ENCODE data around the gene EZH1. TPM values are rescaled to one million over a fixed set of nuclear protein-coding genes. Genes with fewer than 3 reads are reported as not detected.

EZH1 gene
- total RNA-seq (2021) (19.8 to 24.1 TPM (median 22.4 TPM) in 3 replicates), Bru-seq, nascent RNA (percentile 59 among the genes with signal in this experiment)
- long read RNA-seq, experiment 1, full-length matches to known transcripts: 12 of 48 reads
- long read RNA-seq, experiment 1, partial matches to known transcripts: 16 of 48 reads
- long read RNA-seq, experiment 1, other reads (novel, unspliced or antisense): 20 of 48 reads
- long read RNA-seq, experiment 2, partial matches to known transcripts: 4 of 9 reads
- long read RNA-seq, experiment 2, other reads (novel, unspliced or antisense): 4 of 9 reads
- long read RNA-seq, experiment 3, partial matches to known transcripts: 4 of 4 reads
- long read RNA-seq, experiment 3, other reads (novel, unspliced or antisense): 0 of 4 reads

DNA sequence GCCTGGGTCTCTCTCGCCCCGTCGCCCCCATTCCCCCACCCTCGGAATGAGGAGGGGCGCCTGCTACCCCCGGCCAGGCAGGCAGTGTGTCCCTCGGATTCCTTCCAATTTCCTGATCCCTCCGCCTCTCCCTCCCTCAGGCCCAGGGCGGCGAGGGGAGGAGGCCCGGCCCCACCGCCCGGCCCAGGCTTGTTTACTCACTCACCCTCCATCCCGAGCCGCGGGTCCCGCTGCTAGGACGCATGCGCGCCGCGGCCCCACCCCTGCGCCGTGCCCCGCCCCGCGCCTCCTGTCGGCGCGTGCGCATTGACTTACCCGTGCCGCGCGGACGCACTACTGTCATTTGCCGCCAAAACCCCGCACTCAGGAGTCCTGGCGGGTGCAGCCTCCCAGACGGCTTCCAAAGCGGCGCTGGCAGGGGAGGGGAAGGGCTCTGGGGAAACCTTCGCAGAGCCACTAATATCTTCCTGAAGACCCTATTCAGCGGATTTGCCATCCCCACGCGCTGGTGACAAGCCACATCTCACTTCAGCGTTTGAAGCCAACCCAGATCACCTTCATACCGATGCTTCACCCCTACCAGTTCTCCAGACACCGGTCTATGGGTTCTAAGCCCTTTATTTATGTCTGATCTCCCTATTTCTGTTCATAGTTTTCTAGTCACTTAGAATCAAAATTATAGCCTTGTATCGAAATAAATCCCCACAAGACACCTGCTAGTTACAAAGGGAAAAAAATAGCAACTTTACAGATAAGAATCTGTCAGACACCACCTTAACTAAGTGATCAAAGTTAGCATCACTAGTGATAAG lies at the start of gene EZH1:
Gene EZH1, minus strand, starts transcription at position 235 of the 812 bp plus-strand sequence. CDS start 16,099 bp downstream, outside the sequence.
- Mint-ChIP-seq H3K4me1 (peaks cover 36% of the 10 kb centered on the region), H3K36me3 (no peaks in the 10 kb centered on the region), H3K9me3 (peaks cover 6% of the 10 kb centered on the region), H3K4me3 (peak within 1 kb of the TSS; percentile 86), H3K27ac (peak within 1 kb of the TSS; percentile 96), H3K27me3 (ENCODE audit: low read depth) (peaks cover 27% of the 10 kb centered on the region)
- DNase-seq (ENCODE audit: low spot score) (peak; percentile 94), ATAC-seq (peak; percentile 93)
- POLR2A ChIA-PET: interaction anchor here (1.8 kb wide), 1 partner anchor 16 kb away, joined by 6 read pairs; the partner anchor contains the start of gene RAMP2
- CTCF ChIA-PET: interaction anchor here (2.7 kb wide), 1 partner anchor 19 kb away, joined by 31 read pairs; no protein-coding TSS in a partner anchor
- TF ChIP-seq ZNF423 (CRISPR knock-in tag; IDR thresholded peaks at IDR 0.05): no peak
- no peak for TF ChIP-seq FOXJ3 (CRISPR knock-in tag; IDR thresholded peaks at IDR 0.05; ENCODE audit: borderline replicate concordance)
- TF ChIP-seq FOXP1 (CRISPR knock-in tag; IDR thresholded peaks at IDR 0.05; ENCODE audit: borderline replicate concordance): peak; percentile 96
- no peak for TF ChIP-seq SOX15 (CRISPR knock-in tag; IDR thresholded peaks at IDR 0.05)
- peak; percentile 96 for TF ChIP-seq NFE2L1 (CRISPR knock-in tag; IDR thresholded peaks at IDR 0.05)
- no peak for TF ChIP-seq PREB (CRISPR knock-in tag; IDR thresholded peaks at IDR 0.05; ENCODE audit: borderline replicate concordance)
- peak; percentile 57; the same call in 1 of the 2 replicates for TF ChIP-seq NR1H2 (CRISPR knock-in tag; IDR thresholded peaks at IDR 0.05)
- TF ChIP-seq PRDM15 (CRISPR knock-in tag; IDR thresholded peaks at IDR 0.05): 0 out of 2 replicates have a peak, but pooled peaks have one; percentile 36
- TF ChIP-seq, protein P1, sequence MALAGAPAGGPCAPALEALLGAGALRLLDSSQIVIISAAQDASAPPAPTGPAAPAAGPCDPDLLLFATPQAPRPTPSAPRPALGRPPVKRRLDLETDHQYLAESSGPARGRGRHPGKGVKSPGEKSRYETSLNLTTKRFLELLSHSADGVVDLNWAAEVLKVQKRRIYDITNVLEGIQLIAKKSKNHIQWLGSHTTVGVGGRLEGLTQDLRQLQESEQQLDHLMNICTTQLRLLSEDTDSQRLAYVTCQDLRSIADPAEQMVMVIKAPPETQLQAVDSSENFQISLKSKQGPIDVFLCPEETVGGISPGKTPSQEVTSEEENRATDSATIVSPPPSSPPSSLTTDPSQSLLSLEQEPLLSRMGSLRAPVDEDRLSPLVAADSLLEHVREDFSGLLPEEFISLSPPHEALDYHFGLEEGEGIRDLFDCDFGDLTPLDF (CRISPR knock-in tag; IDR thresholded peaks at IDR 0.05): peak; percentile 92
- TF ChIP-seq ZNF416 (CRISPR knock-in tag; IDR thresholded peaks at IDR 0.05): no peak
- TF ChIP-seq NFATC4 (CRISPR knock-in tag; IDR thresholded peaks at IDR 0.05): no peak
- TF ChIP-seq NR2C2 (CRISPR knock-in tag; IDR thresholded peaks at IDR 0.05): peak; percentile 53; the same call in 1 of the 2 replicates
- no peak for TF ChIP-seq ATF2 (CRISPR knock-in tag; IDR thresholded peaks at IDR 0.05; ENCODE audit: borderline replicate concordance, low read depth)
- TF ChIP-seq, protein P2, sequence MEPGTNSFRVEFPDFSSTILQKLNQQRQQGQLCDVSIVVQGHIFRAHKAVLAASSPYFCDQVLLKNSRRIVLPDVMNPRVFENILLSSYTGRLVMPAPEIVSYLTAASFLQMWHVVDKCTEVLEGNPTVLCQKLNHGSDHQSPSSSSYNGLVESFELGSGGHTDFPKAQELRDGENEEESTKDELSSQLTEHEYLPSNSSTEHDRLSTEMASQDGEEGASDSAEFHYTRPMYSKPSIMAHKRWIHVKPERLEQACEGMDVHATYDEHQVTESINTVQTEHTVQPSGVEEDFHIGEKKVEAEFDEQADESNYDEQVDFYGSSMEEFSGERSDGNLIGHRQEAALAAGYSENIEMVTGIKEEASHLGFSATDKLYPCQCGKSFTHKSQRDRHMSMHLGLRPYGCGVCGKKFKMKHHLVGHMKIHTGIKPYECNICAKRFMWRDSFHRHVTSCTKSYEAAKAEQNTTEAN (CRISPR knock-in tag; IDR thresholded peaks at IDR 0.05): peak; percentile 92; the same call in 1 of the 2 replicates
- no peak for TF ChIP-seq NFYB (CRISPR knock-in tag; conservative IDR thresholded peaks at IDR 0.05; ENCODE audit: low read depth)
- TF ChIP-seq, protein P3, sequence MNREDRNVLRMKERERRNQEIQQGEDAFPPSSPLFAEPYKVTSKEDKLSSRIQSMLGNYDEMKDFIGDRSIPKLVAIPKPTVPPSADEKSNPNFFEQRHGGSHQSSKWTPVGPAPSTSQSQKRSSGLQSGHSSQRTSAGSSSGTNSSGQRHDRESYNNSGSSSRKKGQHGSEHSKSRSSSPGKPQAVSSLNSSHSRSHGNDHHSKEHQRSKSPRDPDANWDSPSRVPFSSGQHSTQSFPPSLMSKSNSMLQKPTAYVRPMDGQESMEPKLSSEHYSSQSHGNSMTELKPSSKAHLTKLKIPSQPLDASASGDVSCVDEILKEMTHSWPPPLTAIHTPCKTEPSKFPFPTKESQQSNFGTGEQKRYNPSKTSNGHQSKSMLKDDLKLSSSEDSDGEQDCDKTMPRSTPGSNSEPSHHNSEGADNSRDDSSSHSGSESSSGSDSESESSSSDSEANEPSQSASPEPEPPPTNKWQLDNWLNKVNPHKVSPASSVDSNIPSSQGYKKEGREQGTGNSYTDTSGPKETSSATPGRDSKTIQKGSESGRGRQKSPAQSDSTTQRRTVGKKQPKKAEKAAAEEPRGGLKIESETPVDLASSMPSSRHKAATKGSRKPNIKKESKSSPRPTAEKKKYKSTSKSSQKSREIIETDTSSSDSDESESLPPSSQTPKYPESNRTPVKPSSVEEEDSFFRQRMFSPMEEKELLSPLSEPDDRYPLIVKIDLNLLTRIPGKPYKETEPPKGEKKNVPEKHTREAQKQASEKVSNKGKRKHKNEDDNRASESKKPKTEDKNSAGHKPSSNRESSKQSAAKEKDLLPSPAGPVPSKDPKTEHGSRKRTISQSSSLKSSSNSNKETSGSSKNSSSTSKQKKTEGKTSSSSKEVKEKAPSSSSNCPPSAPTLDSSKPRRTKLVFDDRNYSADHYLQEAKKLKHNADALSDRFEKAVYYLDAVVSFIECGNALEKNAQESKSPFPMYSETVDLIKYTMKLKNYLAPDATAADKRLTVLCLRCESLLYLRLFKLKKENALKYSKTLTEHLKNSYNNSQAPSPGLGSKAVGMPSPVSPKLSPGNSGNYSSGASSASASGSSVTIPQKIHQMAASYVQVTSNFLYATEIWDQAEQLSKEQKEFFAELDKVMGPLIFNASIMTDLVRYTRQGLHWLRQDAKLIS (CRISPR knock-in tag; IDR thresholded peaks at IDR 0.05; ENCODE audit: borderline replicate concordance): peak; percentile 40; the same call in 1 of the 2 replicates
- no peak for TF ChIP-seq MXD4 (CRISPR knock-in tag; IDR thresholded peaks at IDR 0.05; ENCODE audit: borderline replicate concordance)
- 0 out of 2 replicates have a peak, but pooled peaks have one; percentile 60 for TF ChIP-seq CREM (CRISPR knock-in tag; IDR thresholded peaks at IDR 0.05)
- TF ChIP-seq, protein P4, sequence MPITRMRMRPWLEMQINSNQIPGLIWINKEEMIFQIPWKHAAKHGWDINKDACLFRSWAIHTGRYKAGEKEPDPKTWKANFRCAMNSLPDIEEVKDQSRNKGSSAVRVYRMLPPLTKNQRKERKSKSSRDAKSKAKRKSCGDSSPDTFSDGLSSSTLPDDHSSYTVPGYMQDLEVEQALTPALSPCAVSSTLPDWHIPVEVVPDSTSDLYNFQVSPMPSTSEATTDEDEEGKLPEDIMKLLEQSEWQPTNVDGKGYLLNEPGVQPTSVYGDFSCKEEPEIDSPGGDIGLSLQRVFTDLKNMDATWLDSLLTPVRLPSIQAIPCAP (CRISPR knock-in tag; IDR thresholded peaks at IDR 0.05): peak; percentile 90; the same call in 1 of the 2 replicates

All from WTC11 (cell line).